Erythroblast (primary cell): ENCODE results near the gene ST3GAL4.

Experiments
- GATA1 ChIP-seq: IDR thresholded peaks from 2 replicates; pipeline ENCODE4 v1.6.1; 2011; ENCODE audit warnings: low read depth, mild to moderate bottlenecking, control low read depth, low read length, moderate library complexity
- POLR2A ChIP-seq: IDR thresholded peaks from 2 replicates; pipeline ENCODE4 v1.6.1; 2011; ENCODE audit warnings: mild to moderate bottlenecking, low read length

GRCh38 chr11:126405906-126406305 lies 50.4 kb downstream of the ST3GAL4 start:
- TF ChIP-seq POLR2A (no peak), GATA1 (no peak)
